GM11168 (cell line): ENCODE data around the gene PDCD1LG2.

Experiments used
- in situ Hi-C: fragments of 300-500 bp; cut with MboI; formaldehyde crosslinking; loops from one replicate; pipeline ENCODE4 v1.12.0; 2022; ENCODE audit warnings: low sequenced_read_pairs; ENCODE audit not compliant: unreplicated experiment

Gene PDCD1LG2

DNA sequence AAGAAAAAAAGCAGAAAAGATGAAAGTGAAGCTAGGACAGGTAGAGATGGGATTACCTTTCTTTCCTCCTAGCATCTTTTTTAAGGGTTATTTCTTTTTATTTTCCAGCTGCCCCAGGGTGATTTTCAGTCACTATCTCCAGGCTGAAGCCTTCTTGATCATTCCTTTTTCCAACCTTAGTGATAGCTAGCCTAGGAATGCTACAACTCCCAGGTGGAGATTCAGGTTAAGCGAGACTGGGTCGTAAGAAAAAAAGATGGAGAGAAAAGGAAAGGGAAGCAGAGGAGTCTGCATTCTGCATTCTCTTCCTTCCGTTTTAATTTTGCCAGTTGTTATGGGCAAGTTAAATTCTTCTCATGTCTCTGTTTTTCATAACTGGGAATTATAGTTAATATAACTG is 81.9 kb downstream of the PDCD1LG2 start:
- in situ Hi-C loops: loop anchor here (5.0 to 25.0 kb wide), 3 partner anchors 135 to 827 kb away; no protein-coding TSS in a partner anchor

DNA sequence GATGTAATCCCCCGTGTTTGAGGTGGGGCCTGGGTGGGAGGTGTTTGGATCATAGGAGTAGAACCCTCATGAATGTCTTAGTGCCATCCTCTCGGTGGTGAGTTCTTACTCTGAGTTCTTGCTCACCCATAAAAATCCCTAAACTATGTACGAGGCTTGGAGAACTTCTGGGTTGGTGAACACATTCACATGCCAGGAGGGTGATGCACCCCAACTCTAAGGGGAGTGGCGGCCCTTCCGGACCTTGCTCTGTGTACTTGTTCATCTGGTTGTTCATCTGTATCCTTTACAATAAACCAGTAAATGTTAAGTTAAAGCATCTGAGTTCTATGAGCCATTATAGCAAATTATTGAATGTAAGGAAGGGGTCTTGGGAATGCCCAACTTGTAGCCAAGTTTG is 82.6 kb downstream of the PDCD1LG2 start:
- in situ Hi-C loops: loop anchor here (5.0 to 25.0 kb wide), 3 partner anchors 136 to 828 kb away; no protein-coding TSS in a partner anchor

DNA sequence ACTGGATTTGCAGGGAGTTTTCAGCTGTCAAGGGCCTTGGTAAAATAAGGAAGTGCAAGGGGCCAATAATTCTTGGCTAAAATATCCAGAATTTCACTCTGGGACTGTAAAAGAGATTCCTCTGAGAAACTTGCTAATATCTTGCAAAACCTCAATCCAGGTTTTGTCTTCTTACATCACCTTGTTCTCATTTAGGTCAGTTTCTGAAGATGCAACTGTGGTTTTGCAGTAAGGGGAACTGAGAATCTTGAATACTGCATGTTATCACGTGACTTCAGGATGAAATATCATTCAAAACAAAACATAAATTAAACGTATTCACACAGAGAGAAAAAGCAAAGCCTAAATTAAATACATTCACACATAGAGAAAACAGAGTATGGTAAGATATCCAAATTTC is 83.6 kb downstream of the PDCD1LG2 start:
- in situ Hi-C loops: loop anchor here (5.0 to 25.0 kb wide), 3 partner anchors 137 to 829 kb away; no protein-coding TSS in a partner anchor

- in situ Hi-C loops: loop anchor here (10.0 to 25.0 kb wide), 2 partner anchors 534 to 831 kb away; no protein-coding TSS in a partner anchor
Observed at GRCh38 chr9:5596173-5596572, 85.8 kb downstream of the PDCD1LG2 start.

DNA sequence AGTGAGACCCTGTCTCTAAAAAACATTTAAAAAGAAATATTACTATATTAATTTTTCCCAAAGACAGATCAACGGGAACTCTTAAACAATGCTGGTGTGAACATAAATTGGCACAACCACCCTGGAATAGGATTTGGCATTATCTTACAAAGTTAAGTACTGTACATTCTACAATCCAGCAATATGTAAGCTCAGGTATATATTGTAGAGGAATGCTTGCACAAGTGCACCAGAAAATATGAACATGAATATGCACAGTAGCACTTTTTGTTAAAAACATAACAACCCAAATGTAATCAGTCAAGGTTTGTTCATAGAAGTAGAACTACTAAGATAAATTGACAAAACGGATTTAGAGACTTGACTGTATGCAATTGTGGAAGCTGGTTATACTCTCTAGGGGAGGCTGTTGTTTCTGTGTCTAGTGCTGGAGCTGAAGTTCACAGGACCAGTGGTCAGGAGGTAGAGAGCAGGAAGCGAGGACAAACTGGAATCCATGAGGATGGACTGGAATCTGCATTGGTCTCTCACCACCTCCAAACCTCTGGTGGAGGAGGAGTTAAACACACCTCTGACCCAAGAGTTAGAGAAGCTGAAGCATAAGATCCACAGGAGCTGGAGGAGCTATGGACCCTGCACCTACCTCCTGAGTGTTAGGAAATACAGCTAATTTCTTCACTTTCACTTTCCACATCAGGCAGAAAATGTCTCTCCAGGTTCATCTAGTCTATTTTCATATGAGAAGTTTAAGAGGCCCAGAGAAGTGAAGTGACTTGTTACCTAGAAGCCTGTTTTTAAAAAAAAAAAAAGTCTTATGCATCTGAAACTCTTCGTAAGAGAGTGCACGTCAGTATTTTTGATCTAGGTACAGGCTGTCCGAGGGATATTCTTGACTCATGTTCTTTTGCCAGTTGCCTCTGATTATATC is 98.2 kb downstream of the PDCD1LG2 start:
- in situ Hi-C loops: no loop called here

DNA sequence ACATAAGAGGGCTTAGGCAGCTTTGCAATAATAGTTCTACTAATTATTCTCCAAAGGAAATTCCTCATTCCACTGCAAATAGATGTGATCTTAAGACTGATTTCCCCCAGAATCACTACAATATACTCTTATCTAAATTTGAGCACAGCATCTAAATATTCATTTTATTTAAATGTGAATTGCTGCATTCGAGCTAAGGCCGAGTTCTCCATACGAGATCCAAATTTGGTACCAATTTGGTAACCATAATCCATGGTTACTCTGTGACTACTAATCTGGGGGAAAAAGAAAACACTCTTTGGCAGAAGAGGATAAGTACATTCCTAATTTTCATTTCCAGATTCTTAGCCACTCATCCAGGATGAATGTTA is 98.9 kb downstream of the PDCD1LG2 start:
- in situ Hi-C loops: no loop called here

- in situ Hi-C loops: loop anchor here (5.0 kb wide), 1 partner anchor 423 kb away; the partner anchor contains the start of gene INSL6
Observed at GRCh38 chr9:5610491-5610890, 100.2 kb downstream of the PDCD1LG2 start.

- in situ Hi-C loops: loop anchor here (5.0 kb wide), 1 partner anchor 424 kb away; the partner anchor contains the start of gene INSL6
Observed at GRCh38 chr9:5611321-5612184, 101.2 kb downstream of the PDCD1LG2 start.

DNA sequence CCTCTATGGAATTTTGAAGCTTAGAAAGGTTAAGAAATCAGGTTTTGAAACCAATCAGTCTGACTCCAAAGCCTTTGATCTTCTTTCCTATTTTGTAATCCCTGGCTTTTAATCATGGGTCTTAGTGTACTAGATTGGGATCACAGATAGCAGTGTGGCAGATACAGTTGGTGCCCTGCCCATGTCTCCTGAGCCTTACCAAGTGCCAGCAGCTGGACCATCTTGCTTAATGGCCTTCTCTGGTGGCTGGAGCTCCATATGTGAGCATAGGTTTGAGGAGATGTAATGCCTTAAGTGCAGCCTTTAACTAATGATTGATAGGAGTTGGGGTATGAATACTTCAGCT is 101.8 kb downstream of the PDCD1LG2 start:
- in situ Hi-C loops: loop anchor here (5.0 kb wide), 1 partner anchor 425 kb away; the partner anchor contains the start of gene INSL6

DNA sequence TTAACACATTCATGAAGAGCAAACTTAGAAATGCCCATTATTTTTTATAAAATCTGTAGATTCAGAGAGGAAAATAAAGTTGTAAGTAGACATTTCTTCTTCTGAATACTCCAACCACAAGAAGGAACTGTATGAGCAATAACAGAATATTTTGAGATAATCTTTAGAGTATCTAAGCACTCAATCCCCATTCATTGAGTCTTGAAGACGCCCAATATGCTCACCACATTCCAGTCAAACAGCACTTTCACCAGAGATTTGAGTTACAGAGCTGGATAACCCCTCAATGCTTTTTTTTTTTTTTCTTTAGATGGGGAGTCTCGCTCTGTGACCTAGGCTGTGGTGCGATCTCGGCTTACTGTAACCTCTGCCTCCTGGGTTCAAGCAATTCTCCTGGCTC is 103.9 kb downstream of the PDCD1LG2 start:
- in situ Hi-C loops: loop anchor here (5.0 kb wide), 1 partner anchor 427 kb away; the partner anchor contains the start of gene INSL6

DNA sequence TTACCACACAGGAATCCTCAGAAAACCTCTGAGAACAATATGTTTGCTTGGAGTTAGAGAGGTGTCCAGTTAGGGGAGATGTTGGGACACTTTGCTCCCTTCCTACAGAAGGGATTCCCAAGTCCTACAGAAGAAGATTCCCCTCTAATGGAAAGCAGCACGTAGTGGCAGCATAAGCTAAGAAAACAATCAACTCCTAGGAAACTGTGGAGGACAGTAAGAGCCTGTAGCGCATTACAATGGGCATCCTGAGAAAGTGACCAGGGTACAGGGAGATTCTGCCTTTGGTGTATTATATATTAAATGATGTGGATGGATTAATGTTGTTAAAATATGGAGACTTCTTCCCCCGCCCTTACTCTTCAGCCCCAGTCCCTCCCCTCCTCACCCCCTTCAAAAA is 104.7 kb downstream of the PDCD1LG2 start:
- in situ Hi-C loops: loop anchor here (5.0 kb wide), 1 partner anchor 428 kb away; the partner anchor contains the start of gene INSL6

DNA sequence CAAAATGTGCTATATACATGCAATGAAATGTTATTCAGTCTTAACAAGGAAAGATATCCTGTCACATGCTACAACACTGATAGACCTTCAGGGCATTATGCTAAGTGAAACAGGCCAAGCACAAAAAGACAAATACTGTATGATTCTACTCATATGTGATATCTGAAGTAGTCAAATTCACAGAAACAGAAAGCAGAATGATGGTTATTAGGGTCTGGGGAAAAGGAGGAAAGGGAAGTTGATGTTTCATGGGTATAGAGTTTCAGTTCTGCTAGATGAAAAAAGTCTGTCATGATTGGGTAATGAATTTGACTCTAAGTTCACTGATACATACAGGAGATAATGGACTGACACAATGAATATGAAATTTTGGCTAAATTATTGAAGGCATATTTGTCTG is 107.4 kb downstream of the PDCD1LG2 start:
- in situ Hi-C loops: no loop called here

DNA sequence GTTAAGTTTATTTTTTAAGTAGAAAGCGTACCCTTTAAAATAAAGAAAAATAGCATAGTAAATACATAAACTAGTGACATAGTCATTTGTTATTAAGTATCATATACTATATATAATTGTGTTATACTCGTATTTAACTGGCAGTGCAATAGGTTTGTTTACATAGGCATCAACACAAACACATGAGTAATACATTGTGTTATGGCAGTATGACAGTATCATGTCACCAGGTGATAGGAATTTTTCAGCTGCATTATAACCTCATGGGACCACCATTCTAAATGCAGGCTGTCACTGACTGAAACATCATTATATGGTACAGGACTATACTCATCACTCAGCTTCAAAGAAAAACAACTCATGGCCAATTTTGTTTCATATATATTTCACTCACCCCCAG is 110.2 kb downstream of the PDCD1LG2 start:
- in situ Hi-C loops: no loop called here
